ENCODE measurements around the gene HIGD2A. TPM values are rescaled to one million over a fixed set of nuclear protein-coding genes. Genes with fewer than 3 reads are reported as not detected.

The HIGD2A gene
- polyA plus RNA-seq, 3 donors, result 101 to 298 (median 260) TPM

- no peak overlapping the region for H3K4me2 ChIP-seq (replicated peaks; ENCODE audit: extremely low read depth, low read length, poor library complexity, severe bottlenecking)
- no peaks in the 10 kb centered on the region for H4K20me1 ChIP-seq (ENCODE audit: insufficient read depth, low read length)
- 81% methylated on average over 2 of the region's 8 CpGs for WGBS (ENCODE audit: insufficient coverage)
- no peaks in the 10 kb centered on the region for H3K79me2 ChIP-seq (ENCODE audit: insufficient read depth, low read length)
- H3K9me3 ChIP-seq (replicated peaks in 1 of 2; ENCODE audit: control insufficient read depth in 1 of 2, insufficient read depth in 1 of 2, low read length in 2 of 2), result no peaks in the 10 kb centered on the region
- intact Hi-C loops (cut with micrococcal nuclease), result no loop called here
- no peak overlapping the region for H3K9ac ChIP-seq (ENCODE audit: insufficient read depth, low read length, poor library complexity, severe bottlenecking)
- TF ChIP-seq CTCF (IDR thresholded peaks at IDR 0.05), result no peak
- no peak overlapping the region for H3K27ac ChIP-seq (ENCODE audit: low read depth in 1 of 2, low read length in 2 of 2)
- H3K27me3 ChIP-seq (ENCODE audit: control insufficient read depth in 2 of 2, insufficient read depth in 2 of 2, low read length in 2 of 2), result peaks cover 13 to 27% of the 10 kb centered on the region in 2 donors
- Mint-ChIP-seq H3K4me3 (no peak overlapping the region), H3K27me3 (ENCODE audit: low read depth in 3 of 3) (peaks cover 19 to 31% (median 22%) of the 10 kb centered on the region in 3 donors), H3K27ac (peak overlapping the region in 1 of 7 donors; percentile 10), H3K4me1 (peaks cover 18% of the 10 kb centered on the region), H3K36me3 (peaks cover 0 to 3% of the 10 kb centered on the region in 2 donors), H3K9me3 (peaks cover 0 to 11% (median 2%) of the 10 kb centered on the region in 7 donors)
- H3K36me3 ChIP-seq (replicated peaks in 1 of 2; ENCODE audit: control insufficient read depth in 1 of 2, insufficient read depth in 2 of 2, low read length in 2 of 2), result no peaks in the 10 kb centered on the region
- no peak overlapping the region for H2AFZ ChIP-seq (ENCODE audit: insufficient read depth, low read depth, low read length, poor library complexity, severe bottlenecking)
- H3K4me1 ChIP-seq (ENCODE audit: control insufficient read depth in 1 of 2, insufficient read depth in 2 of 2, low read length in 2 of 2), result peaks cover 18 to 33% of the 10 kb centered on the region in 2 donors
- DNase-seq, result no peak
- H3K4me3 ChIP-seq (replicated peaks in 1 of 3; ENCODE audit: low read depth in 2 of 3, low read length in 3 of 3), result no peak overlapping the region
Observed at GRCh38 chr5:176369934-176370711, 18.4 kb upstream of the HIGD2A start.

- 92% methylated on average over 10 of the region's 13 CpGs for WGBS (ENCODE audit: insufficient coverage)
- peaks cover 0 to 5% (median 0%) of the 10 kb centered on the region in 7 donors for H3K9me3 Mint-ChIP-seq
- Histone ChIP-seq H3K9me3 (replicated peaks in 1 of 2; ENCODE audit: control insufficient read depth in 1 of 2, insufficient read depth in 1 of 2, low read length in 2 of 2) (no peaks in the 10 kb centered on the region), H3K79me2 (ENCODE audit: insufficient read depth, low read length) (no peaks in the 10 kb centered on the region), H2AFZ (ENCODE audit: insufficient read depth, low read depth, low read length, poor library complexity, severe bottlenecking) (peak overlapping the region; percentile 33), H3K27me3 (ENCODE audit: control insufficient read depth in 2 of 2, insufficient read depth in 2 of 2, low read length in 2 of 2) (peaks cover 3 to 13% of the 10 kb centered on the region in 2 donors), H3K4me1 (ENCODE audit: control insufficient read depth in 1 of 2, insufficient read depth in 2 of 2, low read length in 2 of 2) (peaks cover 13 to 21% of the 10 kb centered on the region in 2 donors), H3K9ac (ENCODE audit: insufficient read depth, low read length, poor library complexity, severe bottlenecking) (peak overlapping the region; percentile 2), H3K4me2 (replicated peaks; ENCODE audit: extremely low read depth, low read length, poor library complexity, severe bottlenecking) (no peak overlapping the region), H3K27ac (ENCODE audit: low read depth in 1 of 2, low read length in 2 of 2) (peak overlapping the region in 1 of 2 donors; percentile 35), H4K20me1 (ENCODE audit: insufficient read depth, low read length) (no peaks in the 10 kb centered on the region), H3K4me3 (replicated peaks in 1 of 3; ENCODE audit: low read depth in 2 of 3, low read length in 3 of 3) (no peak overlapping the region), H3K36me3 (replicated peaks in 1 of 2; ENCODE audit: control insufficient read depth in 1 of 2, insufficient read depth in 2 of 2, low read length in 2 of 2) (no peaks in the 10 kb centered on the region)
- H3K4me3 Mint-ChIP-seq, result no peak overlapping the region
- H3K27me3 Mint-ChIP-seq (ENCODE audit: low read depth in 3 of 3), result peaks cover 10 to 15% (median 12%) of the 10 kb centered on the region in 3 donors
- no peaks in the 10 kb centered on the region for H3K36me3 Mint-ChIP-seq
- H3K4me1 Mint-ChIP-seq, result peaks cover 14% of the 10 kb centered on the region
- intact Hi-C loops (cut with micrococcal nuclease), result no loop called here
- peak; percentile 63 to 85 (median 64) for DNase-seq
- TF ChIP-seq CTCF (IDR thresholded peaks at IDR 0.05), result no peak
- peak overlapping the region in 6 of 7 donors; percentile 57 to 88 (median 82) for H3K27ac Mint-ChIP-seq
Observed at GRCh38 chr5:176371621-176372539, 16.7 kb upstream of the HIGD2A start.
